ENCODE data around the gene AKAIN1. TPM values are rescaled to one million over a fixed set of nuclear protein-coding genes. Genes with fewer than 3 reads are reported as not detected.

The AKAIN1 gene
- total and polyA plus RNA-seq, 2 of the 8 experiments (the other 6 are each of a cell fraction or from before 2014, with no cell fraction given) = not detected

DNA sequence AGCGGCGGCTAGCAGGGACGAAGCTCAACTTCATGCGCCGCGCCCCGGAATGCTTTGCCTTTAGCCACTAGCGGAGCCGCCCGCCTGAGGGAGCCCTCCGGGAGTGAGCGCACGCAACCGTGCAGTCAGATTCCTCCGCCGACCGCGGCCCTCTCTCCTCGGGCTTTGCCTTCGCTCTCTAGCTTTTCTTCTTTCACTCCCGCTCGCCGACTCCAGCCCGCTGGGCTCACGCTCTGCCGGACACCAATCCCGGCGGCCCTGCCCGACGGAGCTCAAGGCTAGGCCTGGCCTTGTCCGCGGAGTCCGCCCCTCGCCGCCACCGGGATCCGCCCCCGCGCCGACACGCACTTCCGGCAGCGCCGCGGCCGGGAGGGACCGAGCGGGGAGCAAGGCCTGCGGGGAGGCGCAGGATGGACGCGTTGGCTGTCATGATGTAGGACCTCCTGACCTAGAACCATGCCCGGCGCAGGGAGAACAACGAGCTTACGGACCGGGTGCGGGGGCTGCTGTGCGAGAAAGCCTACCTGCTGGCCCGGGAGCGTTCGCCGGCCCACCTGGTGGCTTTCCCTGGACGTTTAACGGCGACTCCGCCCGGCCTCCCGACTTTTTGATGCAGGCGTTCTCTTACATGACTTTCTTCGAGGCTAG lies 40.8 kb upstream of the AKAIN1 start:
- ChIA-PET POLR2A (ENCODE audit: partially characterized antibody) (interaction anchor here (0.6 to 2.3 kb wide), 8 partner anchors 11 to 146 kb away, joined by 3 to 21 read pairs (median 4); partner anchors contain the start of genes AKAIN1 and ZBTB14), CTCF (ENCODE audit: partially characterized antibody) (interaction anchor here (0.7 to 1.8 kb wide), 6 partner anchors 22 to 178 kb away, joined by 3 to 6 read pairs (median 4); no protein-coding TSS in a partner anchor)
- H3K27ac ChIP-seq (ENCODE audit: low read depth, low read length) = peak overlapping the region; percentile 97
- no peak overlapping the region for H3K4ac ChIP-seq (replicated peaks; ENCODE audit: insufficient read length, low read depth, low read length)
- H4K91ac ChIP-seq (replicated peaks; ENCODE audit: insufficient read length, low read length) = peak overlapping the region; percentile 91
- no peak overlapping the region for H2BK20ac ChIP-seq (ENCODE audit: low read length)
- no peaks in the 10 kb centered on the region for H4K20me1 ChIP-seq (replicated peaks in 1 of 2; ENCODE audit: control insufficient read depth in 1 of 2, insufficient read depth in 2 of 2, low read length in 2 of 2)
- peak overlapping the region; percentile 90 to 98 for H3K4me2 ChIP-seq (ENCODE audit: insufficient read depth in 1 of 2, low read depth in 2 of 2, low read length in 2 of 2)
- FAIRE-seq (no peak), DNase-seq (ENCODE audit: low read depth in 1 of 2, low spot score in 2 of 2) (peak; percentile 38 to 92)
- WGBS, 2 experiments (ENCODE audit: extremely low coverage in 1 of 2, insufficient coverage in 1 of 2, insufficient read length in 1 of 2, insufficient replicate concordance in 2 of 2, low coverage in 1 of 2, low lambda C conversion rate in 2 of 2, missing lambda C conversion rate in 1 of 2) = 1% methylated on average over 57 of the region's 71 CpGs; no CpG with 5 or more reads in 1 of the 2 experiments
- H3K27me3 ChIP-seq (replicated peaks in 1 of 4; ENCODE audit: control insufficient read depth in 3 of 4, extremely low read depth in 1 of 4, insufficient read depth in 3 of 4, low read length in 3 of 4) = no peaks in the 10 kb centered on the region; a peak in 1 of 7 replicates
- peak overlapping the region; percentile 99 for H4K8ac ChIP-seq (ENCODE audit: extremely low read depth, insufficient read depth, low read length)
- peaks cover 0 to 6% of the 10 kb centered on the region in 2 experiments; a peak in 1 of 4 replicates for H3K79me2 ChIP-seq (ENCODE audit: control insufficient read depth in 1 of 2, insufficient read depth in 2 of 2, low read length in 2 of 2)
- no peak overlapping the region for H2BK12ac ChIP-seq (ENCODE audit: low read depth, low read length)
- peaks cover 0 to 7% (median 0%) of the 10 kb centered on the region in 4 experiments; a peak in 3 of 8 replicates for H3K36me3 ChIP-seq (ENCODE audit: control insufficient read depth in 2 of 4, insufficient read depth in 4 of 4, low read length in 3 of 4)
- H3K79me1 ChIP-seq (ENCODE audit: low read depth, low read length) = no peaks in the 10 kb centered on the region; the same call in 1 of the 2 replicates
- peaks cover 0 to 5% (median 3%) of the 10 kb centered on the region in 4 experiments; a peak in 4 of 7 replicates for H3K4me1 ChIP-seq (replicated peaks in 1 of 4; ENCODE audit: control insufficient read depth in 3 of 4, insufficient read depth in 4 of 4, low read length in 3 of 4)
- H2AFZ ChIP-seq (ENCODE audit: low read length) = peak overlapping the region; percentile 98
- H3K18ac ChIP-seq (ENCODE audit: extremely low read depth, low read length) = peak overlapping the region; percentile 95
- no peak overlapping the region for H3K14ac ChIP-seq (ENCODE audit: insufficient read length)
- H2AK5ac ChIP-seq (ENCODE audit: low read depth, low read length) = no peak overlapping the region
- H3K9ac ChIP-seq (replicated peaks in 1 of 4; ENCODE audit: extremely low read depth in 1 of 4, low read depth in 3 of 4, low read length in 3 of 4) = peak overlapping the region; percentile 90 to 96 (median 93)
- H4K5ac ChIP-seq (ENCODE audit: insufficient read length, low read depth, low read length) = peak overlapping the region; percentile 63
- peak overlapping the region; percentile 96 for H2BK5ac ChIP-seq (ENCODE audit: low read depth, low read length)
- H3K4me3 ChIP-seq (ENCODE audit: extremely low read depth in 1 of 4, insufficient read depth in 2 of 4, low read depth in 3 of 4, low read length in 4 of 4) = peak overlapping the region; percentile 77 to 94 (median 91)
- H3K56ac ChIP-seq (replicated peaks; ENCODE audit: insufficient read length, low read depth, low read length) = peak overlapping the region; percentile 92
- no peak overlapping the region for H2BK120ac ChIP-seq (replicated peaks; ENCODE audit: low read depth, low read length)
- H3K23me2 ChIP-seq (ENCODE audit: low read depth, low read length) = peaks cover 14% of the 10 kb centered on the region
- no peaks in the 10 kb centered on the region for H3K9me3 ChIP-seq (ENCODE audit: insufficient read depth in 2 of 2, low read depth in 1 of 2, low read length in 1 of 2)
- no peak overlapping the region for H3K23ac ChIP-seq (ENCODE audit: insufficient read length)
- H2BK15ac ChIP-seq (ENCODE audit: low read length) = no peak overlapping the region
- no peak for TF ChIP-seq SP4 (IDR thresholded peaks at IDR 0.05; ENCODE audit: low read length)
- TF ChIP-seq RNF2 (IDR thresholded peaks at IDR 0.05; ENCODE audit: borderline replicate concordance, low read depth, low read length, missing control alignments, poor library complexity, severe bottlenecking) = no peak
- TF ChIP-seq MAFK (IDR thresholded peaks at IDR 0.05; ENCODE audit: low read depth, low read length) = no peak
- peak; percentile 58 for TF ChIP-seq CTBP2 (IDR thresholded peaks at IDR 0.05; ENCODE audit: borderline replicate concordance, insufficient read depth, insufficient read length, low read length)
- TF ChIP-seq CBX8 (IDR thresholded peaks at IDR 0.05; ENCODE audit: borderline replicate concordance, low read depth, low read length) = no peak
- no peak for TF ChIP-seq JUN (IDR thresholded peaks at IDR 0.05; ENCODE audit: low read depth, low read length)
- TF ChIP-seq, protein P1, sequence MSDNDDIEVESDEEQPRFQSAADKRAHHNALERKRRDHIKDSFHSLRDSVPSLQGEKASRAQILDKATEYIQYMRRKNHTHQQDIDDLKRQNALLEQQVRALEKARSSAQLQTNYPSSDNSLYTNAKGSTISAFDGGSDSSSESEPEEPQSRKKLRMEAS (IDR thresholded peaks at IDR 0.05) = peak; percentile 63
- TF ChIP-seq CHD2 (IDR thresholded peaks at IDR 0.05; ENCODE audit: low read length) = peak; percentile 71; the same call in 1 of the 2 replicates
- no peak for TF ChIP-seq NANOG (IDR thresholded peaks at IDR 0.05; ENCODE audit: insufficient read depth, low read depth, low read length, poor library complexity, severe bottlenecking)
- no peak for TF ChIP-seq FOSL1 (IDR thresholded peaks at IDR 0.05; ENCODE audit: insufficient read depth, low read depth, low read length)
- TF ChIP-seq SRF (IDR thresholded peaks at IDR 0.05; ENCODE audit: low read depth, low read length) = peak; percentile 53
